Vagina (tissue), 2 donors: Measurements from ENCODE around the gene TP53I3.

ENCODE experiments used
- POLR2A ChIP-seq, 2 donors: fragments of 450-650 bp; IDR thresholded peaks; one replicate each; pipeline ENCODE4 v1.6.1; 2017; ENCODE audit warnings: antibody characterized with exemption in 2 of 2, mild to moderate bottlenecking in 2 of 2, moderate library complexity in 2 of 2
- TF ChIP-seq, protein P1 (sequence below), 3 experiments: fragments of 450-650 bp in 2 of 3; fragments of 200-600 bp in 1 of 3; sonication (generic) in 1 of 3; IDR thresholded peaks; one replicate each; pipeline ENCODE4 v1.5.1; 2017 to 2019; ENCODE audit warnings: antibody characterized with exemption in 3 of 3, mild to moderate bottlenecking in 2 of 3, moderate library complexity in 2 of 3

DNA sequence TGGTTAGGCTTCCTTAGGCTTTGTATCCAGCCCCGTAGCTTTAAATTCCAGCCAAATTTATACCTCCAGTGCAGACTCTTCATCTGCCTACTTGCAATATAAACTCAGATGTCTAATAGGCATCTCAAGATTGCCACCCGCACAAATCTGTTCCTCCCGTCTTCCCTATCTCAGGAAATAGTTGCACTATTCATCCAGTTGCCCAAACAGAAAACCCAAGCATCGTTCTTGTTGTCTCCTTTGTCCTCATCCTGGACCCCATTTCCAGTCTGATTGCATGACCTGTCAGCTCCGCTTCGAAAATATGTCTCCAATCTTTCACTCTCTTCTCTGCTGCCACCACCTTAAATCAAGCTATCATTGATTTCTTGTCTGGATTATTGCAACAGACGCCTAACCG lies 32.8 kb downstream of the TP53I3 start:
- TF ChIP-seq, protein P1, sequence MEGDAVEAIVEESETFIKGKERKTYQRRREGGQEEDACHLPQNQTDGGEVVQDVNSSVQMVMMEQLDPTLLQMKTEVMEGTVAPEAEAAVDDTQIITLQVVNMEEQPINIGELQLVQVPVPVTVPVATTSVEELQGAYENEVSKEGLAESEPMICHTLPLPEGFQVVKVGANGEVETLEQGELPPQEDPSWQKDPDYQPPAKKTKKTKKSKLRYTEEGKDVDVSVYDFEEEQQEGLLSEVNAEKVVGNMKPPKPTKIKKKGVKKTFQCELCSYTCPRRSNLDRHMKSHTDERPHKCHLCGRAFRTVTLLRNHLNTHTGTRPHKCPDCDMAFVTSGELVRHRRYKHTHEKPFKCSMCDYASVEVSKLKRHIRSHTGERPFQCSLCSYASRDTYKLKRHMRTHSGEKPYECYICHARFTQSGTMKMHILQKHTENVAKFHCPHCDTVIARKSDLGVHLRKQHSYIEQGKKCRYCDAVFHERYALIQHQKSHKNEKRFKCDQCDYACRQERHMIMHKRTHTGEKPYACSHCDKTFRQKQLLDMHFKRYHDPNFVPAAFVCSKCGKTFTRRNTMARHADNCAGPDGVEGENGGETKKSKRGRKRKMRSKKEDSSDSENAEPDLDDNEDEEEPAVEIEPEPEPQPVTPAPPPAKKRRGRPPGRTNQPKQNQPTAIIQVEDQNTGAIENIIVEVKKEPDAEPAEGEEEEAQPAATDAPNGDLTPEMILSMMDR (IDR thresholded peaks at IDR 0.05), result no peak
- TF ChIP-seq POLR2A (IDR thresholded peaks at IDR 0.05), result no peak
